Renal cortical epithelial cell (primary cell): ENCODE data around the gene PLCG2. TPM values are rescaled to one million over a fixed set of nuclear protein-coding genes. Genes with fewer than 3 reads are reported as not detected.

Source experiments
- DNase-seq: peaks from one replicate; pipeline ENCODE4 v3.0.0-alpha.2; 2011; ENCODE audit warnings: low read depth
- total RNA-seq: library from RNA; depleted of rRNA; stranded (reverse); fragments of >200 nt; gene quantifications from 2 replicates; pipeline ENCODE4 v1.2.3, GENCODE V29; 2014

The PLCG2 gene
- total RNA-seq, 1 donor from 2014 or later, result 20.5 TPM

GRCh38 chr16:81843683-81844082 lies 64.6 kb downstream of the PLCG2 start:
- DNase-seq, result no peak

- DNase-seq, result no peak
Measured at GRCh38 chr16:81846105-81846504, 67.0 kb downstream of the PLCG2 start.

- no peak for DNase-seq
Measured at GRCh38 chr16:81848306-81848853, 69.3 kb downstream of the PLCG2 start.

DNA sequence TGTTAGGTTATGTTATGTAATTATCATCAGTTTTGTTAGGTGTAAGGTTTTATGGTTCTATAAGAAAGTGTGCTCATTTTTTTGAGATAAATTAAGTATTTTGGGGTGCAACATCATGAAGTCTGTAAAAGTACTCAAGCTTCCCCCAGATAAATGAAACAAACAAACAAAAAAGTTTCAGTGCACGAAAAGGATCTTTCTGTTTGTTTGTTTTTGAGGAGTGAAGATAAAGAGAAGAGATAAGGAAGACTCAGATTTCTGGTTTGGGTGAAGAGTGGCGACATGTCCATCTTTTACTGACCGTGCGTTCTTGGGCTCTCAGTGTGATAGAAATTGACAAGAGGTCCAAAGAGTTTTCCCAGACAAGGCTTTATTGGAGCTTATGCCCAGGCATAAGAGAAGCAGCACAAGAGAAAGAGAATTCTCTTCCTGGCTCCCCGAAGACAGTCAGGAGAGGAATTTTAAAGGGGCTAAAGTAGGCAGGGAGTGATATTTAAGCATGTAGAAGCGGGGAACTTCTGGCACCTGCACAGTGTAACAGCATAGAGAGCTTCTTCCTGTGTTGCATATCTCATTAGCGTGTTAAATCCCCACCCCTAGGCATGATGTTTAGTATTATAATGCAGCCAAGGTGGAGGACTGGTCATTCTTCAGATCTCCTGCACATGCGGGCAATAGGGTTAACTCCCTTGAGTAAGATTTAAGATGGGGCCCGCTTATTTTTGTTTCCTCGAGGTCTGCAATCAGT lies 71.3 kb downstream of the PLCG2 start:
- no peak for DNase-seq

DNA sequence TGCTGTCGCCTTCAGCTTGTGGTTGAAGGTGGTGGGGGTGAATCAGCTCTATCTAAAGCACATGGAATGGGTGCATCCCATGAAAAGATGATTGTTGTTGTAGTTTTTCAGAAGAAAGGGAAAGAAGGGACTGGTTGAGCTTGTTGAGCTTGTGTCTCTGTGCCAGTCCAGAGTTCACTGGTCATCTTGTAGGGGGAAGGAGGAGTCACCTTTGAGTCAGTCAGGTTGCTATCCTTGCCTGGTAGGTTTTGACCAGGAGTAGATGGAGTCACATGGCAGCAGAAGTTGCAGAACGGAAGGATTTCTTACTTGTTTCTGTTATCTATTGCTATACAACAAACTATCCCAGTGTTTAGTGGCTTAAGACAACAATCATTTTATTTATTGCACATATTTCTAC lies 73.3 kb downstream of the PLCG2 start:
- DNase-seq, result no peak

- DNase-seq, result no peak
Measured at GRCh38 chr16:81855552-81856153, 76.6 kb downstream of the PLCG2 start.

GRCh38 chr16:81860287-81861266 lies 81.5 kb downstream of the PLCG2 start:
- DNase-seq, result peak; percentile 22

- no peak for DNase-seq
Measured at GRCh38 chr16:81861503-81861902, 82.4 kb downstream of the PLCG2 start.

GRCh38 chr16:81861915-81862314 lies 82.8 kb downstream of the PLCG2 start:
- no peak for DNase-seq

DNA sequence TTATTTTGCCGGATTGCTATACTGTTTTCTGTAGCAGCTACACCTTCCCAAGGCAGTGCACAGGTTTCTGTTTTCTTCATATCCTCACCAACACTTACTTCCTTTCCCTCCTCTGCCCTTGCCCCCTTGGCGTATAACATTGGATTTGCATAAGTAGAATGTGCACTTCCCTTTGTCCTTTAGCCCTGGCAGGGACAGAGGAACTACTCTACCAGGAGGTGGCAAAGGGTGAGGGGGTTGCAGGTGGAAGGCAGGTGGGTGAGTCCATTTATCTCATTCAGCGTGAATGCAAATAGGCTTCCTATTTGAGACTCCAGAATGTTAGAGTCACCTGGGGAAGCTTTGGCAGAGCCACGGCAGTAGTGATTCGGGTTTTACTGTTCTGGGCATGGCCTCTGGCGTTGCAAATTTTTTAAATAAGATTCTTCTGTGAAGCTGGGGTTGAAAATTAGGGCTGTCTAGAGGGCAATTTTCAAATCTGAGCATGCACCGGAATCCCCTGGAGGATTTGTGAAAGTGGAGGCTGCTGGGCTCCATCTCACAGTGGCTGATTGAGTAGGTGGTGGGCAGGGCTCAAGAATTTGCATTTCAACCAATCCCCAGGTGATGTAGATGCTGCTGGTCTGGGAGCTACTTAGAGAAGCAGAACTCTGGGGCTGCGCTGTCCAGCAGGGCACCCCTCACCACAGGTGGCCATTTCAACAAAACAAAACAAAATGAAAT lies 84.7 kb downstream of the PLCG2 start:
- DNase-seq, result no peak

- DNase-seq, result no peak
Measured at GRCh38 chr16:81864646-81865382, 85.7 kb downstream of the PLCG2 start.

- DNase-seq, result no peak
Measured at GRCh38 chr16:81866820-81867440, 87.8 kb downstream of the PLCG2 start.

- no peak for DNase-seq
Measured at GRCh38 chr16:81868057-81868748, 89.1 kb downstream of the PLCG2 start.

DNA sequence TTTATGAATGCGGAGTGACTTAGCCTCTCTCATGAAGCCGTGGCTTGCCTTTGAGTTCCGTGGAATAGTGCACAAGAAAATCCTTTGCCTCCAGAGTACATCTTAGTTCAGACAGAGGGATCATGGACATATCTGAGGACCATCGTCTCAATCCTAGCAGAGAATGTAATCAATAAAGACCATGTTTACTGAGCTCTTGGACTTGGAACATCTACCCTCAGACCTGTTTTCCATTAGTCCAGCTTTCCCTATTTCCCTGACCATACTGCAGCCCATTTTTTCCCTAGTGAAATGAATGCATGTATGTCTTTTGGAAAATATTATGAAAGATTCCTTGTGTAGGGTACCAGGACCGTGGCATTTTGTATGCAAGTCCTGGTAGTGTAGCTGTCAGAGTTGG lies 90.2 kb downstream of the PLCG2 start:
- no peak for DNase-seq

DNA sequence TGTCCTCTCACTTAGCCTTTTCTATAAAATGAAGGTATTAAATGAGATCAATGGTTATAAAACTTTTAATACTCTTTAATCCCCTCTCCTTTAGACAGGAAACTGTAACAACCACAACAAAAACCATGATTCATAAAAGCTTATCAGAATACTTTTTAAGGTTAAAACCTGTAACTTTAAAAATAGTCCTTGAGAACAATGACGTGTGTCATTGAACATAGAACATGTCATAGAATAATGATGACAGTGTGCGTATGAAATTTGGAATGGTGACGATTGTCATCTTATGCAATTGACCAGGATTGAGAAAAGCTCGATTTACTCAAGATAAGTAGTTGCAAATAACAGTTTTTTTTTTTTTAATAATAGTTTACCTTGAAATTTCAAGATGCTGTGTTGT lies 94.1 kb downstream of the PLCG2 start:
- DNase-seq, result no peak

GRCh38 chr16:81873843-81874752 lies 95.0 kb downstream of the PLCG2 start:
- peak; percentile 34 for DNase-seq

DNA sequence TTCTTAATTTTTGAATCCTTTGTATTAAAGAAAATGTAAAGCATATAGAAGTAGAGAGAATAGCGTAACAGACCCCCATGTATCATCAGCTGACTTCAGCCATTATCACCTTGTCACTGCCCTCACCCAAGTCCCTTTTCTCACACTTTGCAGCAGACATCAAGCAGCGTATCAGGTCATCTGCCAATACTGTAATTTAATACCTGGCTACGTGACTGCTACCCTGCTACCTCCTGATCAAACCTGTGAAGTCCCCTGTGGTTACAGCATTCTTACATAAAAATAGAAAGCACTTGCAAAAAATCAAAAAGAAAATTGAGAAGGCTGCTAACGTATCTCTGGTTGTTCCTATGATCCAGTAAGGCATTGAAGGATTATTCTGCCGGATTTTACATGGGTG lies 96.4 kb downstream of the PLCG2 start:
- no peak for DNase-seq

DNA sequence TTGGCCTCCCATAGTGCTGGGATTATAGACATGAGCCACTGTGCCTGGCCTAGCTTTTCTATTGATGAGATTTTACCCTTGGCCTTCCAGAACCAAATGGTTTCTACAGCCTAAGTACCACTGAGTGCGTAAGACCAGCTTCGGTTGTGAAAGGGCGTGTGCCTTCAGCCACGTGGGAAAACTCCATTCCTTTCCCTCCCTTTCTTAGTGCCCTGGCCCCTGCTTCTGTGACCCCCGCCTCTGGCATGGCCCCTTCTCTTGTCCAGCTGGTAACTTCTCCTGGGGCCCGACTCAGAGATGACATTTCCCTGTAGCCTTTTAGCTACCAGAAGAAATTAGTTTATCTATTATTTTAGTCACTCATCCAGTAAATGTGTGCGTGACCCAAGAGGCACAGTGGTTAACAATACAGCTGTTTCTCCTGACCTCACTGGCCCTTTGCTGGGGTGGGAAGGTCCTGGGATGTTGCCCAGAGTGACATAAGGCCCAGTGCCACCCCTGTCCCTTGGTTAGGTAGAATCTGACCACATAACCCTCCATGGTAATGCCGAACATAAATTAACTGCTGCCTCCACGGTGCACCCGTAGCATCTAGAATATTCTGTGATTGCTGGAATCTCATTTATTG lies 97.3 kb downstream of the PLCG2 start:
- no peak for DNase-seq
